ENCODE measurements around the gene RFX3.

- TF ChIP-seq CTCF (conservative IDR thresholded peaks at IDR 0.05): no peak
- TF ChIP-seq EZH2 (IDR thresholded peaks at IDR 0.05; ENCODE audit: low read depth): no peak
These were observed 325.4 kb downstream of the RFX3 start for GRCh38 chr9:3200331-3200774.

Measured in PC-9 (cell line).